Adrenal gland (tissue), 12 donors: ENCODE data around the gene NUP188. TPM values are rescaled to one million over a fixed set of nuclear protein-coding genes. Genes with fewer than 3 reads are reported as not detected.

Source experiments
- DNase-seq, 7 donors: peaks; one replicate each; pipeline ENCODE4 v3.0.0-alpha.2; 2019 to 2020
- H3K27ac ChIP-seq, 5 donors: fragments of 200-600 bp; sonication (generic) in 4 of 5; 1 replicate in 3 of 5; 2 replicates in 2 of 5; pipeline versions ENCODE4 v1.5.1 to v1.8.0; 2016 to 2020; ENCODE audit warnings: mild to moderate bottlenecking in 1 of 5
- H3K27me3 ChIP-seq: fragments of 200-600 bp; 2 replicates; pipeline ENCODE4 v1.8.0; 2021
- H3K36me3 ChIP-seq, 2 donors: fragments of 200-600 bp; replicated peaks in 1 of 2; 1 replicate in 1 of 2; 2 replicates in 1 of 2; pipeline versions ENCODE4 v1.5.1 to v1.8.0; 2018 to 2022
- H3K4me1 ChIP-seq, 2 donors: fragments of 200-600 bp; replicated peaks in 1 of 2; 1 replicate in 1 of 2; 2 replicates in 1 of 2; pipeline versions ENCODE4 v1.5.1 to v1.8.0; 2018 to 2021
- H3K4me3 ChIP-seq, 4 donors: fragments of 200-600 bp; sonication (generic) in 3 of 4; one replicate each; pipeline ENCODE4 v1.5.1; 2016 to 2018
- H3K9me3 ChIP-seq, 3 donors: fragments of 200-600 bp; sonication (generic) in 1 of 3; replicated peaks in 1 of 3; 1 replicate in 2 of 3; 2 replicates in 1 of 3; pipeline versions ENCODE4 v1.5.1 to v1.8.0; 2016 to 2021
- POLR2A ChIP-seq, 2 donors: fragments of 450-650 bp; IDR thresholded peaks; one replicate each; pipeline ENCODE4 v1.6.1; 2017; ENCODE audit warnings: antibody characterized with exemption in 2 of 2, mild to moderate bottlenecking in 2 of 2, moderate library complexity in 1 of 2
- WGBS, 4 donors: extraction: QIAGEN DNeasy Blood & Tissue Kit in 2 of 4; methylation state at CpG; one replicate each; pipeline versions ENCODE4 v1.1.5 to v1.1.7; 2013 to 2017; 5-methylcytosine and 5-hydroxymethylcytosine counted together
- intact Hi-C, 2 donors: fragments of 100-400 bp; cut with DNase I; formaldehyde crosslinking; loops; one replicate each; pipeline versions ENCODE4 v1.14.1 to v1.15.0; 2022 to 2023
- polyA plus RNA-seq, 3 donors: library from polyadenylated mRNA; stranded (reverse); fragments of 200-250 nt in 2 of 3; fragments of 350-450 nt in 1 of 3; fragmentation: Illumina TruSeq in 1 of 3; extraction: RNeasy Lipid Tissue Mini Kit (QIAGEN cat#74804) in 1 of 3; gene quantifications; one replicate each; pipeline ENCODE4 v1.2.3, GENCODE V29; 2013 to 2014
- total RNA-seq, 9 donors: library from RNA; depleted of rRNA in 4 of 9; stranded (reverse); fragments of >200 nt in 4 of 9; fragments of 120-200 nt in 1 of 9; fragmentation: NEBNext Ultra II Directional in 1 of 9; extraction: Animal tissue kit (Norgen Biotek cat#: 25700) in 1 of 9; gene quantifications; one replicate each; pipeline versions ENCODE4 v1.1.0 to v1.2.4, GENCODE V29; 2013 to 2023
- TF ChIP-seq, protein P1 (sequence below), 6 experiments: fragments of 450-650 bp in 4 of 6; fragments of 200-600 bp in 2 of 6; sonication (generic) in 1 of 6; IDR thresholded peaks; 1 replicate in 5 of 6; 2 replicates in 1 of 6; pipeline versions ENCODE4 v1.5.1 to v1.8.0; 2016 to 2021; ENCODE audit warnings: antibody characterized with exemption in 6 of 6, mild to moderate bottlenecking in 2 of 6, moderate library complexity in 1 of 6
- donor health status: healthy with polysubstance abuse.
- donor health status: Bipolar disorder and iron deficiency.
- donor health status: DM: yes; HTN: yes; CAD: no.
- donor health status: DM: no; HTN: no; CAD: no.
- donor health status: DM: no; HTN: no; CAD: no.
- donor health status: DM: yes; HTN: yes; CAD: no.

Gene NUP188
- total and polyA plus RNA-seq, 12 donors = 20.2 to 122 (median 31.8) TPM

DNA sequence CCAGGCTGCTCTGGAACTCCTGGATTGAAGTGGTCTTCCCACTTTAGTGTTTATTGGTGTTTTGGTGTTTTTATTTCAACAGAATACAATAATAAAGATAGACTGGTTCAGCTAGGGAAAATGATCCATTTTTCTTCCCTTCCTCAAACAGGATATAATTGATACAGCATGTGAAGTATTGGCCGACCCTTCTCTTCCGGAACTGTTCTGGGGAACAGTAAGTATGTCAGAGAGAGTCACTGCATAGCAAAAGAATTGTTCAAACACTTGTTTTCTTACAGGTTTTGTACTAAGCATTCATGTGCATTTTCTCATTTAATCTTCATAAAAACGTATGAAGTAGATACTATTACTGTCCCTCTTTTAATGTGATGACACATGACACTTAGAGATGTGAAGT lies 31.6 kb downstream of the NUP188 start:
- Histone ChIP-seq H3K27ac (no peak overlapping the region), H3K27me3 (no peaks in the 10 kb centered on the region), H3K36me3 (peaks cover 0 to 87% of the 10 kb centered on the region in 2 donors), H3K9me3 (no peaks in the 10 kb centered on the region), H3K4me1 (no peaks in the 10 kb centered on the region), H3K4me3 (no peak overlapping the region)
- TF ChIP-seq, protein P1, sequence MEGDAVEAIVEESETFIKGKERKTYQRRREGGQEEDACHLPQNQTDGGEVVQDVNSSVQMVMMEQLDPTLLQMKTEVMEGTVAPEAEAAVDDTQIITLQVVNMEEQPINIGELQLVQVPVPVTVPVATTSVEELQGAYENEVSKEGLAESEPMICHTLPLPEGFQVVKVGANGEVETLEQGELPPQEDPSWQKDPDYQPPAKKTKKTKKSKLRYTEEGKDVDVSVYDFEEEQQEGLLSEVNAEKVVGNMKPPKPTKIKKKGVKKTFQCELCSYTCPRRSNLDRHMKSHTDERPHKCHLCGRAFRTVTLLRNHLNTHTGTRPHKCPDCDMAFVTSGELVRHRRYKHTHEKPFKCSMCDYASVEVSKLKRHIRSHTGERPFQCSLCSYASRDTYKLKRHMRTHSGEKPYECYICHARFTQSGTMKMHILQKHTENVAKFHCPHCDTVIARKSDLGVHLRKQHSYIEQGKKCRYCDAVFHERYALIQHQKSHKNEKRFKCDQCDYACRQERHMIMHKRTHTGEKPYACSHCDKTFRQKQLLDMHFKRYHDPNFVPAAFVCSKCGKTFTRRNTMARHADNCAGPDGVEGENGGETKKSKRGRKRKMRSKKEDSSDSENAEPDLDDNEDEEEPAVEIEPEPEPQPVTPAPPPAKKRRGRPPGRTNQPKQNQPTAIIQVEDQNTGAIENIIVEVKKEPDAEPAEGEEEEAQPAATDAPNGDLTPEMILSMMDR (IDR thresholded peaks at IDR 0.05) = no peak
- no peak for TF ChIP-seq POLR2A (IDR thresholded peaks at IDR 0.05)
- no peak for DNase-seq
- intact Hi-C loops = no loop called here
- WGBS, 4 donors = 89 to 92% (median 91%) methylated on average over 3 of the region's 3 CpGs

DNA sequence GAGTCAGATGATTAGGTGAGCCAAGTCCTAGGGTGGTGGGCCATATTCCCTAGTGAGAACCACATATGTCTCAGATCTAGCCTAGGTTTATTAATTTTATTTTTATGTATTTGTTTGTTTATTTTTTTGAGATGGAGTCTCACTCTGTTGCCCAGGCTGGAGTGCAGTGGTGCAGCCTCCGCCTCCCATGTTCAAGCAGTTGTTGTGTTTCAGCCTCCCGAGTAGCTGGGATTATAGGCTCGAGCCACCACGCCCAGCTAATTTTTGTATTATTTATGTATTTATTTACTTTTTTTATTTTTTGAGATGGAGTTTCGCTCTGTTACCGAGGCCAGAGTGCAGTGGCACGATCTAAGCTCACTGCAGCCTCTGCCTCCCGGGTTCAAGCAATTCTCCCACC lies 36.0 kb downstream of the NUP188 start:
- intact Hi-C loops = no loop called here
- TF ChIP-seq, protein P1 (IDR thresholded peaks at IDR 0.05) = no peak
- WGBS, 4 donors = 95 to 97% (median 96%) methylated on average over 8 of the region's 8 CpGs
- peaks cover 0 to 88% of the 10 kb centered on the region in 2 donors for H3K36me3 ChIP-seq
- H3K27ac ChIP-seq = no peak overlapping the region
- no peak overlapping the region for H3K4me3 ChIP-seq
- no peak for DNase-seq
- H3K4me1 ChIP-seq = no peaks in the 10 kb centered on the region
- no peaks in the 10 kb centered on the region for H3K27me3 ChIP-seq
- no peaks in the 10 kb centered on the region for H3K9me3 ChIP-seq

DNA sequence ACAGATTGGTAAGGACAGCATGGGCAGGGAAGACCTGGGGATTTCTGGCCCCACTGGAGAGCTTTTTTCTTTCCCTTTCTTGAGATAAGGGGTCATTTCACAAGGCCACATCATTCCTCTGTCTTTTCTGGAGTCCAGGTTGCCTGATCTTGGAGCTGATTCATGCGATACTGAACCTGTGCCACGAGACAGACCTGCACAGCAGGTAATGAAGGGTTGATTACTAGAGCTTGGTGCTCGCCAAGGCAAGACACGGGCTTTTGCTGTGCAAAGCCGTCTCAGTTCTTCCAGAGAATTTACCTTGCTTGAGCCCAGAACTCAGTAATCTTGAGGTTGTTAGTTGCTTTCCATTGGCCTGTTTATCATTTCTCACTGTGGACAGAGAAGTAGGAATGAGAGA lies 39.2 kb downstream of the NUP188 start:
- intact Hi-C loops = no loop called here
- Histone ChIP-seq H3K4me3 (no peak overlapping the region), H3K36me3 (peaks cover 0 to 90% of the 10 kb centered on the region in 2 donors), H3K4me1 (no peaks in the 10 kb centered on the region), H3K27ac (no peak overlapping the region), H3K9me3 (no peaks in the 10 kb centered on the region), H3K27me3 (no peaks in the 10 kb centered on the region)
- DNase-seq = no peak
- 88 to 97% (median 94%) methylated on average over 5 of the region's 5 CpGs for WGBS, 4 donors
- TF ChIP-seq POLR2A (IDR thresholded peaks at IDR 0.05) = no peak
- TF ChIP-seq, protein P1 (IDR thresholded peaks at IDR 0.05) = no peak

DNA sequence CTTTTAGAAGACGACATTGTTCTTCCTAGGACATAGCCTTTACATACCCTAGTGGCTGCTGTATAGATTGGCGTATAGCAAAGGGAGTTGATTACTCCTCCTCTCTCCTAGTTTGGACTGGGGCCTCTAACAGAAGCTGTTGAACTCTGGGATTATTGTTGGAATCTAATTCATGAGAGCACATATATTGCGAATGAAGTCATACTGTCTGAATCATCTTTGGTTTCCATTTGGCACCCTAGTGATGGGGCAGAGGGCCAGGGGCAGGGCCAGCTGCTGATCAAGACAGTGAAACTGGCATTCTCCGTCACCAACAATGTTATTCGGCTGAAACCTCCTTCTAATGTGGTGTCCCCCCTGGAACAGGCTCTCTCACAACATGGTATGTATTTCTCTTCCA lies 40.3 kb downstream of the NUP188 start:
- Histone ChIP-seq H3K27ac (peak overlapping the region in 2 of 5 donors; percentile 3 to 23), H3K27me3 (no peaks in the 10 kb centered on the region), H3K4me1 (no peaks in the 10 kb centered on the region), H3K4me3 (no peak overlapping the region), H3K36me3 (peaks cover 0 to 88% of the 10 kb centered on the region in 2 donors), H3K9me3 (no peaks in the 10 kb centered on the region)
- WGBS, 4 donors = 66 to 95% (median 79%) methylated on average over 4 to 5 of the region's 5 CpGs
- TF ChIP-seq POLR2A (IDR thresholded peaks at IDR 0.05) = no peak
- TF ChIP-seq, protein P1 (IDR thresholded peaks at IDR 0.05) = no peak
- DNase-seq = peak in 5 of 7 donors; percentile 38 to 75 (median 52)
- intact Hi-C loops = no loop called here
